Panc1 (cell line): Measurements from ENCODE around the gene ARHGAP18. TPM values are rescaled to one million over a fixed set of nuclear protein-coding genes. Genes with fewer than 3 reads are reported as not detected.

Source experiments
- ATAC-seq: fragments of 200-7000 bp; cut with Tn5 transposase; 2 replicates; pipeline ENCODE4 v1.9.1; 2020; ENCODE audit warnings: mild to moderate bottlenecking, moderate library complexity
- BruUV-seq: library from RNA; stranded (reverse); fragments of 400-500 nt; replicated peaks from 2 replicates; lab custom pipeline; 2021; lab: Mats Ljungman, UMichigan
- CTCF ChIA-PET: fragments of 300-600 bp; sonication (Branson Sonifier 250); formaldehyde crosslinking; loops from one replicate; lab custom pipeline; 2022; ENCODE audit warnings: antibody characterized with exemption; lab: Charles Lee
- POLR2A ChIA-PET: fragments of 300-600 bp; sonication (Branson Sonifier 250); formaldehyde crosslinking; loops from one replicate; lab custom pipeline; 2022; ENCODE audit warnings: antibody characterized with exemption; lab: Charles Lee
- DNase-seq: peaks from one replicate; pipeline ENCODE4 v3.0.0-alpha.2; 2010; ENCODE audit warnings: low read depth, low spot score
- H3K27ac ChIP-seq: 2 replicates; pipeline ENCODE4 v1.5.1; 2011; ENCODE audit warnings: mild to moderate bottlenecking, low read length, inconsistent platforms
- H3K27me3 ChIP-seq: fragments of 200-500 bp; sonication (Bioruptor generic); 2 replicates; pipeline ENCODE4 v1.6.0; 2014; ENCODE audit warnings: low read length, inconsistent platforms; ENCODE audit not compliant: control insufficient read depth, insufficient read depth
- H3K36me3 ChIP-seq: fragments of 200-500 bp; sonication (Bioruptor generic); 2 replicates; pipeline ENCODE4 v1.5.1; 2014; ENCODE audit warnings: inconsistent platforms, mild to moderate bottlenecking, low read length, moderate library complexity; ENCODE audit not compliant: control insufficient read depth, insufficient read depth
- H3K4me1 ChIP-seq: 2 replicates; pipeline ENCODE4 v1.5.1; 2011; ENCODE audit warnings: inconsistent platforms, mild to moderate bottlenecking, low read length, moderate library complexity; ENCODE audit not compliant: control insufficient read depth, insufficient read depth
- H3K4me3 ChIP-seq, 2 experiments: 2 replicates each; pipeline ENCODE4 v1.5.1; 2011 to 2012; ENCODE audit warnings: low read depth in 2 of 2, low read length in 2 of 2, mild to moderate bottlenecking in 2 of 2, inconsistent platforms in 1 of 2, moderate library complexity in 1 of 2
- H3K9me3 ChIP-seq: fragments of 200-500 bp; sonication (Bioruptor generic); 2 replicates; pipeline ENCODE4 v1.5.1; 2014; ENCODE audit warnings: low read depth, mild to moderate bottlenecking, inconsistent platforms, low read length, moderate library complexity; ENCODE audit not compliant: control insufficient read depth, insufficient read depth
- POLR2AphosphoS5 ChIP-seq: IDR thresholded peaks from 2 replicates; pipeline ENCODE4 v1.6.1; 2012; ENCODE audit warnings: mild to moderate bottlenecking, low read depth, low read length, moderate library complexity
- SIN3A ChIP-seq: IDR thresholded peaks from 2 replicates; pipeline ENCODE4 v1.6.1; 2012; ENCODE audit warnings: low read depth, mild to moderate bottlenecking, low read length, moderate library complexity, borderline replicate concordance; ENCODE audit not compliant: insufficient read depth
- TCF7L2 ChIP-seq: IDR thresholded peaks from 2 replicates; pipeline ENCODE4 v1.6.1; 2011; ENCODE audit warnings: mild to moderate bottlenecking, low read depth, low read length, inconsistent platforms
- in situ Hi-C: cut with HindIII; loops from 2 replicates; pipeline ENCODE4 v1.10.0; 2016; ENCODE audit warnings: low sequenced_read_pairs, low pct_unique_long_range_greater_than_20kb
- intact Hi-C: fragments of 100-400 bp; cut with micrococcal nuclease; formaldehyde crosslinking; loops from one replicate; pipeline ENCODE4 v1.10.0; 2022; ENCODE audit not compliant: unreplicated experiment
- total RNA-seq: library from RNA; stranded (reverse); gene quantifications from one replicate; pipeline ENCODE4 v1.2.1, GENCODE V29; 2021; ENCODE audit not compliant: unreplicated experiment
- TF ChIP-seq, protein P1 (sequence below): fragments of 450-650 bp; IDR thresholded peaks from 2 replicates; pipeline ENCODE4 v1.5.1; 2017; ENCODE audit warnings: mild to moderate bottlenecking
- TF ChIP-seq, protein P2 (sequence below), 2 experiments: IDR thresholded peaks; 2 replicates each; pipeline ENCODE4 v1.6.1; 2011 to 2012; ENCODE audit warnings: low read depth in 2 of 2, control low read depth in 1 of 2, low read length in 1 of 2, mild to moderate bottlenecking in 1 of 2, moderate library complexity in 1 of 2; ENCODE audit not compliant: insufficient read depth in 1 of 2

Gene ARHGAP18
- total RNA-seq, 1 experiment from 2014 or later = 11.6 TPM

DNA sequence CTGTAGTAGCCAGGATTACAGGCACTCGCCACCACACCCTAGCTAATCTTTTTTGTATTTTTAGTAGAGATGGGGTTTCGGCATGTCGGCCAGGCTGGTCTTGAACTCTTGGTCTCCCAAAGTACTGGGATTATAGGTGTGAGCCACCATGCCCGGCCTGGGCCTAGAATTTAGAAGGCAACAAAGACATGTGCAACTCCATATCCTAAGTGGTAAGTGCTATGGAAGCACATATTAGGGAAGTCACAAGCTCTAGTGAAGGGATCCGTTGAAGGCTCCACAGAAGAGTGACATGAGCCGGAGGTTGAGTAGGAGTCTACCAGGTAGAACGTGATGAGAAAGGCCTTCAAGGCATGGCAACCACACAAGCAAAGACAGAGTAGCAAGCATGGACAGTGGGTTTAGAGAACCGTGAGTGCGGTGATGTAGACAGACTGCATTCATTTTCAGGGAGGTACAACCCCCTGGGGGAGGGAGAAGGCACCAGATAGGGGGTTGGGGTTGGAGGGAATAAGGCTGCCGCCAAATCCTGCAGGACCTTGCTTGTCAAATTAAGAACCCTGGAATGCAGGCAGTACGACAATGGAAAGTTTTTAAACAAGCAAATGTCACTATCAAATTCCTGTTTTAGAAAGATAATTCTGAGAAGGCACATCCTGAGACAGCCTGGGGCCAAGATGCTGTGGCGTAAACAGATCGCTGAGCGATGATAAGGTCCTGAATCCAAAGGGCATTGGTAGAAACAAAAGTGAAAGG lies 50.2 kb downstream of the ARHGAP18 start:
- Histone ChIP-seq H3K27ac (peak overlapping the region; percentile 79), H3K27me3 (no peaks in the 10 kb centered on the region), H3K9me3 (no peaks in the 10 kb centered on the region), H3K4me3 (peak overlapping the region; percentile 30 to 36), H3K4me1 (peaks cover 11% of the 10 kb centered on the region), H3K36me3 (no peaks in the 10 kb centered on the region)
- BruUV-seq = no TSS peak
- in situ Hi-C loops (no loop called here), intact Hi-C loops (no loop called here)
- DNase-seq = no peak
- ChIA-PET POLR2A (no interaction called here), CTCF (no interaction called here)
- ATAC-seq = peak; percentile 77
- TF ChIP-seq POLR2AphosphoS5 (no peak), TCF7L2 (no peak), SIN3A (no peak)
- TF ChIP-seq, protein P1, sequence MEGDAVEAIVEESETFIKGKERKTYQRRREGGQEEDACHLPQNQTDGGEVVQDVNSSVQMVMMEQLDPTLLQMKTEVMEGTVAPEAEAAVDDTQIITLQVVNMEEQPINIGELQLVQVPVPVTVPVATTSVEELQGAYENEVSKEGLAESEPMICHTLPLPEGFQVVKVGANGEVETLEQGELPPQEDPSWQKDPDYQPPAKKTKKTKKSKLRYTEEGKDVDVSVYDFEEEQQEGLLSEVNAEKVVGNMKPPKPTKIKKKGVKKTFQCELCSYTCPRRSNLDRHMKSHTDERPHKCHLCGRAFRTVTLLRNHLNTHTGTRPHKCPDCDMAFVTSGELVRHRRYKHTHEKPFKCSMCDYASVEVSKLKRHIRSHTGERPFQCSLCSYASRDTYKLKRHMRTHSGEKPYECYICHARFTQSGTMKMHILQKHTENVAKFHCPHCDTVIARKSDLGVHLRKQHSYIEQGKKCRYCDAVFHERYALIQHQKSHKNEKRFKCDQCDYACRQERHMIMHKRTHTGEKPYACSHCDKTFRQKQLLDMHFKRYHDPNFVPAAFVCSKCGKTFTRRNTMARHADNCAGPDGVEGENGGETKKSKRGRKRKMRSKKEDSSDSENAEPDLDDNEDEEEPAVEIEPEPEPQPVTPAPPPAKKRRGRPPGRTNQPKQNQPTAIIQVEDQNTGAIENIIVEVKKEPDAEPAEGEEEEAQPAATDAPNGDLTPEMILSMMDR = no peak
- TF ChIP-seq, protein P2, sequence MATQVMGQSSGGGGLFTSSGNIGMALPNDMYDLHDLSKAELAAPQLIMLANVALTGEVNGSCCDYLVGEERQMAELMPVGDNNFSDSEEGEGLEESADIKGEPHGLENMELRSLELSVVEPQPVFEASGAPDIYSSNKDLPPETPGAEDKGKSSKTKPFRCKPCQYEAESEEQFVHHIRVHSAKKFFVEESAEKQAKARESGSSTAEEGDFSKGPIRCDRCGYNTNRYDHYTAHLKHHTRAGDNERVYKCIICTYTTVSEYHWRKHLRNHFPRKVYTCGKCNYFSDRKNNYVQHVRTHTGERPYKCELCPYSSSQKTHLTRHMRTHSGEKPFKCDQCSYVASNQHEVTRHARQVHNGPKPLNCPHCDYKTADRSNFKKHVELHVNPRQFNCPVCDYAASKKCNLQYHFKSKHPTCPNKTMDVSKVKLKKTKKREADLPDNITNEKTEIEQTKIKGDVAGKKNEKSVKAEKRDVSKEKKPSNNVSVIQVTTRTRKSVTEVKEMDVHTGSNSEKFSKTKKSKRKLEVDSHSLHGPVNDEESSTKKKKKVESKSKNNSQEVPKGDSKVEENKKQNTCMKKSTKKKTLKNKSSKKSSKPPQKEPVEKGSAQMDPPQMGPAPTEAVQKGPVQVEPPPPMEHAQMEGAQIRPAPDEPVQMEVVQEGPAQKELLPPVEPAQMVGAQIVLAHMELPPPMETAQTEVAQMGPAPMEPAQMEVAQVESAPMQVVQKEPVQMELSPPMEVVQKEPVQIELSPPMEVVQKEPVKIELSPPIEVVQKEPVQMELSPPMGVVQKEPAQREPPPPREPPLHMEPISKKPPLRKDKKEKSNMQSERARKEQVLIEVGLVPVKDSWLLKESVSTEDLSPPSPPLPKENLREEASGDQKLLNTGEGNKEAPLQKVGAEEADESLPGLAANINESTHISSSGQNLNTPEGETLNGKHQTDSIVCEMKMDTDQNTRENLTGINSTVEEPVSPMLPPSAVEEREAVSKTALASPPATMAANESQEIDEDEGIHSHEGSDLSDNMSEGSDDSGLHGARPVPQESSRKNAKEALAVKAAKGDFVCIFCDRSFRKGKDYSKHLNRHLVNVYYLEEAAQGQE (IDR thresholded peaks at IDR 0.05; ENCODE audit: insufficient read depth in 1 of 2, low read depth in 2 of 2, low read length in 1 of 2) = no peak

- H3K4me1 ChIP-seq = peaks cover 8% of the 10 kb centered on the region
- BruUV-seq = no TSS peak
- no peak for DNase-seq
- ATAC-seq = no peak
- no peaks in the 10 kb centered on the region for H3K36me3 ChIP-seq
- H3K27ac ChIP-seq = no peak overlapping the region
- TF ChIP-seq POLR2AphosphoS5 (no peak), TCF7L2 (no peak), SIN3A (no peak)
- TF ChIP-seq, protein P1 = no peak
- TF ChIP-seq, protein P2 (IDR thresholded peaks at IDR 0.05; ENCODE audit: insufficient read depth in 1 of 2, low read depth in 2 of 2, low read length in 1 of 2) = no peak
- CTCF ChIA-PET = no interaction called here
- no peaks in the 10 kb centered on the region for H3K27me3 ChIP-seq
- POLR2A ChIA-PET = no interaction called here
- in situ Hi-C loops = no loop called here
- H3K9me3 ChIP-seq = no peaks in the 10 kb centered on the region
- intact Hi-C loops = no loop called here
- H3K4me3 ChIP-seq = no peak overlapping the region
Observed at GRCh38 chr6:129659167-129659566, 50.8 kb downstream of the ARHGAP18 start.
